ENCODE data around the gene CORO2A. TPM values are rescaled to one million over a fixed set of nuclear protein-coding genes. Genes with fewer than 3 reads are reported as not detected.

CORO2A gene, protein sequence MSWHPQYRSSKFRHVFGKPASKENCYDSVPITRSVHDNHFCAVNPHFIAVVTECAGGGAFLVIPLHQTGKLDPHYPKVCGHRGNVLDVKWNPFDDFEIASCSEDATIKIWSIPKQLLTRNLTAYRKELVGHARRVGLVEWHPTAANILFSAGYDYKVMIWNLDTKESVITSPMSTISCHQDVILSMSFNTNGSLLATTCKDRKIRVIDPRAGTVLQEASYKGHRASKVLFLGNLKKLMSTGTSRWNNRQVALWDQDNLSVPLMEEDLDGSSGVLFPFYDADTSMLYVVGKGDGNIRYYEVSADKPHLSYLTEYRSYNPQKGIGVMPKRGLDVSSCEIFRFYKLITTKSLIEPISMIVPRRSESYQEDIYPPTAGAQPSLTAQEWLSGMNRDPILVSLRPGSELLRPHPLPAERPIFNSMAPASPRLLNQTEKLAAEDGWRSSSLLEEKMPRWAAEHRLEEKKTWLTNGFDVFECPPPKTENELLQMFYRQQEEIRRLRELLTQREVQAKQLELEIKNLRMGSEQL
- 1 to 10 TPM in 4 of 7 donors, under 1 TPM in 3; 0.13 to 3.7 (median 1.2) TPM for total RNA-seq
- 1 to 10 TPM in 1 of 2 donors, under 1 TPM in 1; 0.33 to 1.9 TPM for polyA plus RNA-seq
- long read RNA-seq, donor 1, full-length matches to known transcripts = 2 of 2 reads
- long read RNA-seq, donor 1, partial matches to known transcripts = 0 of 2 reads
- long read RNA-seq, donor 1, other reads (novel, unspliced or antisense) = 0 of 2 reads
- long read RNA-seq, donor 2, full-length matches to known transcripts = 5 of 5 reads
- long read RNA-seq, donor 2, partial matches to known transcripts = 0 of 5 reads
- long read RNA-seq, donor 2, other reads (novel, unspliced or antisense) = 0 of 5 reads
- long read RNA-seq, donor 3, partial matches to known transcripts = 0 of 2 reads
- long read RNA-seq, donor 3, other reads (novel, unspliced or antisense) = 2 of 2 reads

DNA sequence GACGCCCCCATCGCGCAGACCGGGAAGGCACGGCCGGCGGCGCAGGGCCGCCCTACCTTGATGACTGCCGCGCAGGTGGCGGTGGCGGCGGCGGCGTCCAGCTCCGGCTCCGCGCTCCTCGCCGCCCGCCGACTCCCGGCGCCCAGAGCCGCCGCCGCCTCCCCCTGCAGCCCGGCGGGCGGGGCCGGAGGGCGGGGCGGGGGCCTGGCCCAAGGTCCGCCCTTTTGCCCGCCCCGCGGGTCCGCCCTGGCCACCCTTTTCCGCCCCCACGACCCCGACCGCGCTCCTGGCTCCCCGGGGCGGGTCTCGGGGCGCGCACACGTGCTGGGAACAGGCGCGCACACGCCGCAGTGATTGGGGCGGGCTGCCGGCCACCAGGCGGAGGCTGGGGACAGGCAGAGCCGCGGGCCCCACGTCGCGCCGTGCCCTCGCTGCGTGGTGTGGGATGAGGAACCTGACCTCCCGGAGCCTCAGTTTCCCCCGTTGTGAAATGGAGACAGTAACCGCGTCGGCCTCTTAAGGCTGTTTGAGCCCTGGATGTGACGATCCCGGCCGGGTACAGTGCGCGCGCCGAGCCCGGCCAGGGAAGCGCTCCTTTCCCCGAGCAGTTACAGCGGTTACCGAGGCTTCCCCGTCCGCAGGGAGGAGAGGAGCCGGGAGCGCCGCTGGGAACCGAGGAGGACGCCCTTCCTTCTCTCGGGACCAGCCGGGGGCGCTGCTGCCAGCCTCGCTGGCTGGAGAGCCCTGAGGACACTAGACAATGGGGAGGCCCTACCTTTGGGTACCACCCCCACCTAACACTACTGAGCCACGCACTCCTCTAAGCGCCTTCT, at the start of gene CORO2A:
TSS of gene CORO2A (minus strand) at position 135 of the 833 bp plus-strand sequence. CDS start 34,977 bp downstream, outside the sequence.
- H3K9me3 ChIP-seq = no peaks in the 10 kb centered on the region
- no peaks in the 10 kb centered on the region for H3K36me3 ChIP-seq
- no peaks in the 10 kb centered on the region for H3K4me1 ChIP-seq (ENCODE audit: insufficient read depth)
- intact Hi-C loops (cut with DNase I) = no loop called here
- WGBS, 3 donors = 0 to 1% (median 0%) methylated on average over 41 to 95 of the region's 95 CpGs
- DNase-seq = peak; percentile 14 to 59 (median 53)
- TF ChIP-seq EP300 (IDR thresholded peaks at IDR 0.05) (no peak), POLR2A (IDR thresholded peaks at IDR 0.05) (no peak)
- TF ChIP-seq, protein P1, sequence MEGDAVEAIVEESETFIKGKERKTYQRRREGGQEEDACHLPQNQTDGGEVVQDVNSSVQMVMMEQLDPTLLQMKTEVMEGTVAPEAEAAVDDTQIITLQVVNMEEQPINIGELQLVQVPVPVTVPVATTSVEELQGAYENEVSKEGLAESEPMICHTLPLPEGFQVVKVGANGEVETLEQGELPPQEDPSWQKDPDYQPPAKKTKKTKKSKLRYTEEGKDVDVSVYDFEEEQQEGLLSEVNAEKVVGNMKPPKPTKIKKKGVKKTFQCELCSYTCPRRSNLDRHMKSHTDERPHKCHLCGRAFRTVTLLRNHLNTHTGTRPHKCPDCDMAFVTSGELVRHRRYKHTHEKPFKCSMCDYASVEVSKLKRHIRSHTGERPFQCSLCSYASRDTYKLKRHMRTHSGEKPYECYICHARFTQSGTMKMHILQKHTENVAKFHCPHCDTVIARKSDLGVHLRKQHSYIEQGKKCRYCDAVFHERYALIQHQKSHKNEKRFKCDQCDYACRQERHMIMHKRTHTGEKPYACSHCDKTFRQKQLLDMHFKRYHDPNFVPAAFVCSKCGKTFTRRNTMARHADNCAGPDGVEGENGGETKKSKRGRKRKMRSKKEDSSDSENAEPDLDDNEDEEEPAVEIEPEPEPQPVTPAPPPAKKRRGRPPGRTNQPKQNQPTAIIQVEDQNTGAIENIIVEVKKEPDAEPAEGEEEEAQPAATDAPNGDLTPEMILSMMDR (IDR thresholded peaks at IDR 0.05) = peak in 1 of 3 donors; percentile 12
- no peaks in the 10 kb centered on the region for H3K27me3 ChIP-seq
- peak within 1 kb of the TSS; percentile 59 for H3K4me3 ChIP-seq
- no peak within 1 kb of the TSS for H3K27ac ChIP-seq

DNA sequence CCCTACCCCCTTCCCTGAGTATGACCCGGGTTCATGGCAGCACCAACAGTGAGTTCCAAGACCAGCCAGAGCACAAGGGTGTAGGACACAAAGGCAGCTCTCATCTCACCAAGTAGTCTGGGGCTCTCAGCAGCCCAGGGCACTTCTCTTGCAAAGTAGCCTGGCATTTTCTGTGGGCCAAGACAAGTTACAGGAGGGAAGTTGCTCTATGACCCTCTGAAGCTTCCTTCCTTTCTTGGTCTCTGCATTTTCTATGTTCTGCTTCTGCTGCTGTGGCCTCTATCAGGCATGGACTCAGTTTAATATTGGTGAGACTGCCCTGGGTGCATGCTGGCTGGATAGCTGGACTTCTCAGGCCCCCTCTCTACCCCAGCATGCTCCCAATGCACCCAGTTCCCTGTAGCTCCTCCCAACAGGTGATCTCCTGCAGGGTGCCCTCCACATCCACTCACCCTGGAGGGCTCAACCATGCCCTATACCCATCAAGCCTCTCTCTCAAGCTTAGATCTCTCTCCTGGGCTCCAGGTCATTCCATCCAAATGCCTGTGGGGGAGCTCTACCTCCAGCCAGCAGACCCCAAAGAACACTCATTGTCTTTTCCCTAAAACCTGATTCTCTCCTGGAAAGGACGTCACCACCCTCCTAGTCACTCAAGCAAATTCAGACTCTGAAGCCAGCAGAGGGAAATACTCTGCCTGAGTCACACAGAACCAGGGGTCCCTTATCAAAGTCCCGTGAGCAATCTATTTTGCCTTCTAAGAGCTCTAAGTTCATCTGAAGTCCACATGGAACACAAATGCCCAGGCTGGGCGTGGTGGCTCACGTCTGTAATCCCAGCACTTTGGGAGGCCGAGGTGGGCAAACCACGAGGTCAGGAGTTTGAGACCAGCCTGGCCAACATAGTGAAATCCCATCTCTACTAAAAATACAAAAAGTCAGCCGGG, 49.2 kb upstream of the CORO2A start:
- H3K9me3 ChIP-seq = no peaks in the 10 kb centered on the region
- no peak overlapping the region for H3K4me3 ChIP-seq
- DNase-seq = no peak
- H3K27ac ChIP-seq = no peak overlapping the region
- H3K4me1 ChIP-seq (ENCODE audit: insufficient read depth) = no peaks in the 10 kb centered on the region
- intact Hi-C loops (cut with DNase I) = no loop called here
- no peaks in the 10 kb centered on the region for H3K36me3 ChIP-seq
- no peaks in the 10 kb centered on the region for H3K27me3 ChIP-seq
- TF ChIP-seq POLR2A (IDR thresholded peaks at IDR 0.05) (no peak), EP300 (IDR thresholded peaks at IDR 0.05) (no peak)
- TF ChIP-seq, protein P1 (IDR thresholded peaks at IDR 0.05) = no peak
- 85 to 89% (median 86%) methylated on average over 8 of the region's 8 CpGs for WGBS, 3 donors

DNA sequence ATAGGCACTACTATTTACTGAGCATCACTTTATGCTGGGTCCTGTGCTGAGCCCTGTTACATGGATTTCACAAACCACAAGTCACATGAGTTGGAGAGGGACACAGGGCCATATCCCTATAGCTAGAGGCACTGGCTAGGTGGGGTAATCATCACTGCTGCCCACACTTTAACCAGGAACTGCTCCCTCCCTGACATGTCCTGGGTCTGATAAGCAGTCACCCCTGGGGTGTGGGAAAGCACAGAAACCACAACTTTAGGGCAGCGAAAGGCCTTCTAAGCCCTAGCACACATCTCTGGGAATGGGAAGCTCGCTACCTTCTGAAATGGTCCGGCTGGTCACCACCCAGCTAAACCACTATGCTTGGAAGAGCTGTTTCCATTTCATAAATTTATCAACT, 48.0 kb upstream of the CORO2A start:
- Histone ChIP-seq H3K4me3 (no peak overlapping the region), H3K36me3 (no peaks in the 10 kb centered on the region), H3K27ac (no peak overlapping the region), H3K4me1 (ENCODE audit: insufficient read depth) (no peaks in the 10 kb centered on the region), H3K9me3 (no peaks in the 10 kb centered on the region), H3K27me3 (no peaks in the 10 kb centered on the region)
- TF ChIP-seq POLR2A (IDR thresholded peaks at IDR 0.05) = no peak
- no peak for TF ChIP-seq EP300 (IDR thresholded peaks at IDR 0.05)
- TF ChIP-seq, protein P1 (IDR thresholded peaks at IDR 0.05) = no peak
- 91 to 99% (median 96%) methylated on average over 3 of the region's 3 CpGs for WGBS, 3 donors
- DNase-seq = no peak
- intact Hi-C loops (cut with DNase I) = no loop called here

Data from ovary (tissue), 10 donors.